K562 (cell line): ENCODE results near the gene DNAJC1. TPM values are rescaled to one million over a fixed set of nuclear protein-coding genes. Genes with fewer than 3 reads are reported as not detected.

Experiments
- ARID1B ChIP-seq: fragments of 450-650 bp; IDR thresholded peaks from 2 replicates; pipeline ENCODE4 v1.6.1; 2016; ENCODE audit warnings: antibody characterized with exemption, mild to moderate bottlenecking, inconsistent platforms
- CBFA2T2 ChIP-seq: fragments of 450-650 bp; conservative IDR thresholded peaks from 2 replicates; pipeline ENCODE4 v1.6.1; 2017; ENCODE audit warnings: mild to moderate bottlenecking
- CC2D1A ChIP-seq: fragments of 450-650 bp; IDR thresholded peaks from 2 replicates; pipeline ENCODE4 v1.6.1; 2017; ENCODE audit warnings: mild to moderate bottlenecking
- FOXM1 ChIP-seq, 2 experiments: fragments of 450-650 bp in 1 of 2; sonication (generic) in 1 of 2; formaldehyde crosslinking in 1 of 2; IDR thresholded peaks; 2 replicates each; pipeline versions ENCODE4 v1.6.1 to v1.9.0; 2017 to 2022; ENCODE audit warnings: low read depth in 2 of 2, mild to moderate bottlenecking in 2 of 2, missing genetic modification reagents in 1 of 2, moderate library complexity in 1 of 2
- MYC ChIP-seq, 2 experiments: fragments of 250-450 bp in 1 of 2; sonication (Bioruptor Pico) in 1 of 2; IDR thresholded peaks; 2 replicates each; pipeline versions ENCODE4 v1.5.1 to v1.6.1; 2012 to 2021; ENCODE audit warnings: low read depth in 2 of 2, borderline replicate concordance in 1 of 2, improper control_type of control experiment in 1 of 2, low read length in 1 of 2, mild to moderate bottlenecking in 1 of 2, moderate library complexity in 1 of 2
- NFIC ChIP-seq: fragments of 450-650 bp; IDR thresholded peaks from 2 replicates; pipeline ENCODE4 v1.6.1; 2017; ENCODE audit warnings: mild to moderate bottlenecking, inconsistent platforms
- SMARCE1 ChIP-seq: fragments of 450-650 bp; IDR thresholded peaks from 2 replicates; pipeline ENCODE4 v1.7.1; 2016; ENCODE audit warnings: mild to moderate bottlenecking
- U2AF1 ChIP-seq: fragments of 200-400 bp; formaldehyde crosslinking; optimal IDR thresholded peaks from 2 replicates; pipeline ENCODE3; 2017; ENCODE audit warnings: mild to moderate bottlenecking, low read depth, low read length, moderate library complexity
- YY1 ChIP-seq, 3 experiments: IDR thresholded peaks; 2 replicates each; pipeline ENCODE4 v1.6.1; 2011; ENCODE audit warnings: low read length in 2 of 3, mild to moderate bottlenecking in 2 of 3, moderate library complexity in 2 of 3, borderline replicate concordance in 1 of 3, control low read depth in 1 of 3, low read depth in 1 of 3; ENCODE audit not compliant: insufficient read depth in 3 of 3, insufficient replicate concordance in 2 of 3, control insufficient read depth in 1 of 3, insufficient read length in 1 of 3; ENCODE audit errors: extremely low read depth in 1 of 3
- ZFPM2 ChIP-seq: fragments of 250-450 bp; sonication (Bioruptor Pico); IDR thresholded peaks from 2 replicates; pipeline ENCODE4 v1.5.1; 2022; ENCODE audit warnings: mild to moderate bottlenecking
- ZNF699 ChIP-seq: fragments of 250-450 bp; sonication (Bioruptor Pico); IDR thresholded peaks from 2 replicates; pipeline ENCODE4 v1.8.0; 2021; ENCODE audit warnings: mild to moderate bottlenecking, moderate library complexity; ENCODE audit not compliant: insufficient replicate concordance
- ZSCAN29 ChIP-seq: fragments of 450-650 bp; IDR thresholded peaks from 2 replicates; pipeline ENCODE4 v1.6.1; 2017
- polyA plus RNA-seq, 8 experiments: library from polyadenylated mRNA; depleted of rRNA in 4 of 8; stranded (reverse) in 5 of 8; unstranded in 3 of 8; fragments of >200 nt; fragmentation: Nextera tagmentation in 2 of 8; fragmentation: Illumina TruSeq in 1 of 8; extraction: Ambion mirVana in 2 of 8; extraction: Trizol in 1 of 8; gene quantifications; 2 replicates each; pipeline versions ENCODE4 v1.2.1 to v1.2.3, GENCODE V29; 2011 to 2014; ENCODE audit warnings: inconsistent platforms in 1 of 8, missing spikeins in 1 of 8
- total RNA-seq, 7 experiments: library from RNA; depleted of rRNA in 6 of 7; stranded (reverse); fragments of >200 nt in 6 of 7; fragmentation: Illumina TruSeq in 2 of 7; extraction: Trizol in 2 of 7; gene quantifications; 2 replicates each; pipeline versions ENCODE4 v1.2.1 to v1.2.3, GENCODE V29; 2011 to 2021; ENCODE audit warnings: low replicate concordance in 1 of 7
- TF ChIP-seq, protein P1 (sequence below), 2 experiments: fragments of 450-650 bp; conservative IDR thresholded peaks; 2 replicates each; pipeline ENCODE4 v1.6.1; 2017; ENCODE audit warnings: mild to moderate bottlenecking in 2 of 2, moderate library complexity in 2 of 2
- TF ChIP-seq, protein P2 (sequence below), 2 experiments: fragments of 200-800 bp in 1 of 2; sonication (Bioruptor generic) in 1 of 2; sonication (generic) in 1 of 2; formaldehyde crosslinking in 1 of 2; IDR thresholded peaks in 1 of 2; conservative IDR thresholded peaks in 1 of 2; 2 replicates each; pipeline versions ENCODE4 v1.5.0 to v1.6.1; 2016 to 2020; ENCODE audit warnings: missing compliant biosample characterization in 1 of 2, missing genetic modification characterization in 1 of 2, missing genetic modification reagents in 1 of 2
- TF ChIP-seq, protein P3 (sequence below), 2 experiments: IDR thresholded peaks; 2 replicates each; pipeline ENCODE4 v1.6.1; 2011; ENCODE audit warnings: borderline replicate concordance in 1 of 2, control low read depth in 1 of 2, low read depth in 1 of 2, low read length in 1 of 2, mild to moderate bottlenecking in 1 of 2, mixed read lengths in 1 of 2, moderate library complexity in 1 of 2; ENCODE audit not compliant: insufficient read depth in 1 of 2, insufficient read length in 1 of 2, poor library complexity in 1 of 2, severe bottlenecking in 1 of 2; ENCODE audit errors: extremely low read depth in 1 of 2
- TF ChIP-seq, protein P4 (sequence below), 3 experiments: fragments of 200-800 bp in 1 of 3; fragments of 250-450 bp in 1 of 3; fragments of 450-650 bp in 1 of 3; sonication (Bioruptor Pico) in 1 of 3; sonication (Bioruptor generic) in 1 of 3; formaldehyde crosslinking in 1 of 3; IDR thresholded peaks; 2 replicates each; pipeline versions ENCODE4 v1.6.1 to v1.8.0; 2016 to 2022; ENCODE audit warnings: mild to moderate bottlenecking in 2 of 3, missing genetic modification characterization in 2 of 3, missing compliant biosample characterization in 1 of 3, moderate library complexity in 1 of 3

The DNAJC1 gene
- total and polyA plus RNA-seq, 9 of the 15 experiments (the other 6 are each of a cell fraction or from before 2014, with no cell fraction given) = 5.4 to 77.6 (median 40.3) TPM

DNA sequence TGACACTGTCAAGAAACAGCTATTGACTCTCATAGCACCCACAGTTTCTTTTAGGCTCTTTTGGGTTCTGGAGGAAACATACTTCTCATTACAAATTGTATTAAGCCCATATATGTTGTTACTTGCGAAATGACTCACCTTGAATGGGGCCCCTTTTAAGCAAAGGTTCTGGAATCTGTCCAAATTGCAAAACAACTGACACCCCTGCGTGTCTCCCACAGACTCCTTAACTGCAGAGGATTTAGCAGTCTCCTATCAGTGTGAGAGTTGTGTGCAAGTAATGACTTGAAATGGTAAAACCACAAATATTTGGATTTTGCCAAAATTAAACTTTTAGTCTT lies 192.3 kb downstream of the DNAJC1 start (continued):
- TF ChIP-seq CBFA2T2 = 0 out of 2 replicates have a peak, but pooled peaks have one; percentile 14
- TF ChIP-seq, protein P1, sequence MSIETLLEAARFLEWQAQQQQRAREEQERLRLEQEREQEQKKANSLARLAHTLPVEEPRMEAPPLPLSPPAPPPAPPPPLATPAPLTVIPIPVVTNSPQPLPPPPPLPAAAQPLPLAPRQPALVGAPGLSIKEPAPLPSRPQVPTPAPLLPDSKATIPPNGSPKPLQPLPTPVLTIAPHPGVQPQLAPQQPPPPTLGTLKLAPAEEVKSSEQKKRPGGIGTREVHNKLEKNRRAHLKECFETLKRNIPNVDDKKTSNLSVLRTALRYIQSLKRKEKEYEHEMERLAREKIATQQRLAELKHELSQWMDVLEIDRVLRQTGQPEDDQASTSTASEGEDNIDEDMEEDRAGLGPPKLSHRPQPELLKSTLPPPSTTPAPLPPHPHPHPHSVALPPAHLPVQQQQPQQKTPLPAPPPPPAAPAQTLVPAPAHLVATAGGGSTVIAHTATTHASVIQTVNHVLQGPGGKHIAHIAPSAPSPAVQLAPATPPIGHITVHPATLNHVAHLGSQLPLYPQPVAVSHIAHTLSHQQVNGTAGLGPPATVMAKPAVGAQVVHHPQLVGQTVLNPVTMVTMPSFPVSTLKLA (conservative IDR thresholded peaks at IDR 0.05) = no peak
- no peak for TF ChIP-seq YY1 (IDR thresholded peaks at IDR 0.05; ENCODE audit: borderline replicate concordance in 1 of 3, control insufficient read depth in 1 of 3, extremely low read depth in 1 of 3, insufficient read depth in 3 of 3, insufficient read length in 1 of 3, insufficient replicate concordance in 2 of 3, low read depth in 1 of 3, low read length in 2 of 3)
- no peak for TF ChIP-seq ZSCAN29
- no peak for TF ChIP-seq U2AF1
- no peak for TF ChIP-seq ZFPM2 (CRISPR knock-in tag)
- TF ChIP-seq, protein P2, sequence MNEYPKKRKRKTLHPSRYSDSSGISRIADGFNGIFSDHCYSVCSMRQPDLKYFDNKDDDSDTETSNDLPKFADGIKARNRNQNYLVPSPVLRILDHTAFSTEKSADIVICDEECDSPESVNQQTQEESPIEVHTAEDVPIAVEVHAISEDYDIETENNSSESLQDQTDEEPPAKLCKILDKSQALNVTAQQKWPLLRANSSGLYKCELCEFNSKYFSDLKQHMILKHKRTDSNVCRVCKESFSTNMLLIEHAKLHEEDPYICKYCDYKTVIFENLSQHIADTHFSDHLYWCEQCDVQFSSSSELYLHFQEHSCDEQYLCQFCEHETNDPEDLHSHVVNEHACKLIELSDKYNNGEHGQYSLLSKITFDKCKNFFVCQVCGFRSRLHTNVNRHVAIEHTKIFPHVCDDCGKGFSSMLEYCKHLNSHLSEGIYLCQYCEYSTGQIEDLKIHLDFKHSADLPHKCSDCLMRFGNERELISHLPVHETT (CRISPR knock-in tag; conservative IDR thresholded peaks at IDR 0.05 in 1 of 2, IDR thresholded peaks at IDR 0.05 in 1 of 2) = no peak
- peak; percentile 18; the same call in 1 of the 2 replicates for TF ChIP-seq FOXM1 (IDR thresholded peaks at IDR 0.05; ENCODE audit: low read depth)
- TF ChIP-seq FOXM1 (CRISPR knock-in tag; IDR thresholded peaks at IDR 0.05; ENCODE audit: low read depth) = no peak
- 0 out of 2 replicates have a peak, but pooled peaks have one; percentile 18 for TF ChIP-seq SMARCE1
- TF ChIP-seq, protein P3, sequence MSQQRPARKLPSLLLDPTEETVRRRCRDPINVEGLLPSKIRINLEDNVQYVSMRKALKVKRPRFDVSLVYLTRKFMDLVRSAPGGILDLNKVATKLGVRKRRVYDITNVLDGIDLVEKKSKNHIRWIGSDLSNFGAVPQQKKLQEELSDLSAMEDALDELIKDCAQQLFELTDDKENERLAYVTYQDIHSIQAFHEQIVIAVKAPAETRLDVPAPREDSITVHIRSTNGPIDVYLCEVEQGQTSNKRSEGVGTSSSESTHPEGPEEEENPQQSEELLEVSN (IDR thresholded peaks at IDR 0.05; ENCODE audit: borderline replicate concordance in 1 of 2, extremely low read depth in 1 of 2, insufficient read depth in 1 of 2, insufficient read length in 1 of 2, low read depth in 1 of 2, low read length in 1 of 2, poor library complexity in 1 of 2, severe bottlenecking in 1 of 2) = no peak
- TF ChIP-seq NFIC = peak; percentile 87
- no peak for TF ChIP-seq ZNF699 (CRISPR knock-in tag)
- no peak for TF ChIP-seq CC2D1A
- no peak for TF ChIP-seq MYC (IDR thresholded peaks at IDR 0.05; ENCODE audit: low read depth, low read length)
- TF ChIP-seq MYC (CRISPR knock-in tag; IDR thresholded peaks at IDR 0.05; ENCODE audit: borderline replicate concordance, low read depth) = no peak
- TF ChIP-seq ARID1B = peak; percentile 31; the same call in 1 of the 2 replicates
- TF ChIP-seq, protein P4, sequence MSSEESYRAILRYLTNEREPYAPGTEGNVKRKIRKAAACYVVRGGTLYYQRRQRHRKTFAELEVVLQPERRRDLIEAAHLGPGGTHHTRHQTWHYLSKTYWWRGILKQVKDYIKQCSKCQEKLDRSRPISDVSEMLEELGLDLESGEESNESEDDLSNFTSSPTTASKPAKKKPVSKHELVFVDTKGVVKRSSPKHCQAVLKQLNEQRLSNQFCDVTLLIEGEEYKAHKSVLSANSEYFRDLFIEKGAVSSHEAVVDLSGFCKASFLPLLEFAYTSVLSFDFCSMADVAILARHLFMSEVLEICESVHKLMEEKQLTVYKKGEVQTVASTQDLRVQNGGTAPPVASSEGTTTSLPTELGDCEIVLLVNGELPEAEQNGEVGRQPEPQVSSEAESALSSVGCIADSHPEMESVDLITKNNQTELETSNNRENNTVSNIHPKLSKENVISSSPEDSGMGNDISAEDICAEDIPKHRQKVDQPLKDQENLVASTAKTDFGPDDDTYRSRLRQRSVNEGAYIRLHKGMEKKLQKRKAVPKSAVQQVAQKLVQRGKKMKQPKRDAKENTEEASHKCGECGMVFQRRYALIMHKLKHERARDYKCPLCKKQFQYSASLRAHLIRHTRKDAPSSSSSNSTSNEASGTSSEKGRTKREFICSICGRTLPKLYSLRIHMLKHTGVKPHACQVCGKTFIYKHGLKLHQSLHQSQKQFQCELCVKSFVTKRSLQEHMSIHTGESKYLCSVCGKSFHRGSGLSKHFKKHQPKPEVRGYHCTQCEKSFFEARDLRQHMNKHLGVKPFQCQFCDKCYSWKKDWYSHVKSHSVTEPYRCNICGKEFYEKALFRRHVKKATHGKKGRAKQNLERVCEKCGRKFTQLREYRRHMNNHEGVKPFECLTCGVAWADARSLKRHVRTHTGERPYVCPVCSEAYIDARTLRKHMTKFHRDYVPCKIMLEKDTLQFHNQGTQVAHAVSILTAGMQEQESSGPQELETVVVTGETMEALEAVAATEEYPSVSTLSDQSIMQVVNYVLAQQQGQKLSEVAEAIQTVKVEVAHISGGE (CRISPR knock-in tag; IDR thresholded peaks at IDR 0.05) = 0 out of 6 replicates have a peak, but pooled peaks of 1 of the 3 experiments have one; percentile 19
